H9 (cell line): ENCODE results near the gene HIBCH. TPM values are rescaled to one million over a fixed set of nuclear protein-coding genes. Genes with fewer than 3 reads are reported as not detected.

Experiments
- DNase-seq: peaks from one replicate; pipeline ENCODE4 v3.0.0-alpha.2; 2017
- H2AFZ ChIP-seq: one replicate; pipeline ENCODE4 v1.6.1; 2013; ENCODE audit warnings: mild to moderate bottlenecking, low read length, control low read depth, moderate library complexity
- H2AK5ac ChIP-seq: 2 replicates; pipeline ENCODE4 v1.6.1; 2013; ENCODE audit warnings: low read length, control low read depth, mixed read lengths; ENCODE audit not compliant: insufficient read length
- H2BK120ac ChIP-seq: one replicate; pipeline ENCODE4 v1.6.1; 2013; ENCODE audit warnings: low read depth, mild to moderate bottlenecking, low read length, control low read depth, inconsistent platforms; ENCODE audit not compliant: poor library complexity, severe bottlenecking
- H2BK12ac ChIP-seq: 2 replicates; pipeline ENCODE4 v1.6.1; 2013; ENCODE audit warnings: low read length, control low read depth, mixed read lengths, low read depth; ENCODE audit not compliant: insufficient read length
- H2BK15ac ChIP-seq: 2 replicates; pipeline ENCODE4 v1.6.1; 2013; ENCODE audit warnings: low read depth, low read length, control low read depth
- H2BK20ac ChIP-seq: one replicate; pipeline ENCODE4 v1.6.1; 2013; ENCODE audit warnings: low read depth, mild to moderate bottlenecking, low read length, control low read depth, inconsistent platforms; ENCODE audit not compliant: poor library complexity, severe bottlenecking
- H2BK5ac ChIP-seq: 2 replicates; pipeline ENCODE4 v1.6.1; 2013; ENCODE audit warnings: low read length, control low read depth, mixed read lengths; ENCODE audit not compliant: insufficient read length
- H3K14ac ChIP-seq: 2 replicates; pipeline ENCODE4 v1.6.1; 2013; ENCODE audit warnings: low read length, control low read depth; ENCODE audit not compliant: insufficient read depth
- H3K18ac ChIP-seq: 2 replicates; pipeline ENCODE4 v1.6.1; 2013; ENCODE audit warnings: low read depth, mild to moderate bottlenecking, mixed read lengths, low read length, control low read depth; ENCODE audit not compliant: insufficient read length
- H3K23ac ChIP-seq: 2 replicates; pipeline ENCODE4 v1.6.1; 2013; ENCODE audit warnings: low read length, control low read depth, mixed read lengths, low read depth; ENCODE audit not compliant: insufficient read length
- H3K23me2 ChIP-seq: 2 replicates; pipeline ENCODE4 v1.6.1; 2013; ENCODE audit warnings: low read depth, mild to moderate bottlenecking, mixed read lengths, low read length, control low read depth; ENCODE audit not compliant: insufficient read length, poor library complexity, severe bottlenecking
- H3K27ac ChIP-seq: 2 replicates; pipeline ENCODE4 v1.5.1; 2013; ENCODE audit warnings: low read length, control low read depth, mixed read lengths, low read depth; ENCODE audit not compliant: insufficient read length
- H3K27me3 ChIP-seq: 2 replicates; pipeline ENCODE4 v1.6.1; 2013; ENCODE audit warnings: low read length, control low read depth, inconsistent platforms; ENCODE audit not compliant: insufficient read depth
- H3K4ac ChIP-seq: 2 replicates; pipeline ENCODE4 v1.6.1; 2013; ENCODE audit warnings: low read depth, mild to moderate bottlenecking, control low read depth, inconsistent platforms, low read length, moderate library complexity
- H3K4me1 ChIP-seq: 2 replicates; pipeline ENCODE4 v1.6.1; 2013; ENCODE audit warnings: low read length, control low read depth, inconsistent platforms; ENCODE audit not compliant: insufficient read depth
- H3K4me2 ChIP-seq: 2 replicates; pipeline ENCODE4 v1.6.1; 2013; ENCODE audit warnings: low read length, control low read depth, mixed read lengths; ENCODE audit not compliant: insufficient read length, insufficient read depth
- H3K56ac ChIP-seq: 2 replicates; pipeline ENCODE4 v1.6.1; 2013; ENCODE audit warnings: low read depth, mild to moderate bottlenecking, mixed read lengths, low read length, control low read depth; ENCODE audit not compliant: insufficient read length
- H3K79me1 ChIP-seq: 2 replicates; pipeline ENCODE4 v1.6.1; 2013; ENCODE audit warnings: low read depth, mild to moderate bottlenecking, moderate library complexity, low read length, control low read depth, inconsistent platforms; ENCODE audit not compliant: insufficient read depth, poor library complexity, severe bottlenecking
- H3K79me2 ChIP-seq: 2 replicates; pipeline ENCODE4 v1.6.1; 2013; ENCODE audit warnings: low read length, control low read depth, inconsistent platforms; ENCODE audit not compliant: insufficient read depth
- H3K9ac ChIP-seq: 2 replicates; pipeline ENCODE4 v1.6.1; 2013; ENCODE audit warnings: low read length, control low read depth, mixed read lengths; ENCODE audit not compliant: insufficient read length; ENCODE audit errors: extremely low read depth
- H3K9me3 ChIP-seq: one replicate; pipeline ENCODE4 v1.6.1; 2013; ENCODE audit warnings: low read depth, low read length, inconsistent platforms; ENCODE audit not compliant: control insufficient read depth
- H3T11ph ChIP-seq: one replicate; pipeline ENCODE4 v1.6.1; 2013; ENCODE audit warnings: mild to moderate bottlenecking, low read length, control low read depth, inconsistent platforms
- H4K20me1 ChIP-seq: one replicate; pipeline ENCODE4 v1.6.1; 2013; ENCODE audit not compliant: control insufficient read depth, insufficient read length, insufficient read depth
- H4K5ac ChIP-seq: 2 replicates; pipeline ENCODE4 v1.6.1; 2013; ENCODE audit warnings: low read depth, mild to moderate bottlenecking, mixed read lengths, low read length, control low read depth; ENCODE audit not compliant: insufficient read length
- H4K8ac ChIP-seq: replicated peaks from 2 replicates; pipeline ENCODE4 v1.6.1; 2013; ENCODE audit warnings: low read length, control low read depth, mixed read lengths, low read depth; ENCODE audit not compliant: insufficient read length
- H4K91ac ChIP-seq: 2 replicates; pipeline ENCODE4 v1.6.1; 2013; ENCODE audit warnings: low read depth, mild to moderate bottlenecking, moderate library complexity, mixed read lengths, low read length, control low read depth; ENCODE audit not compliant: insufficient read length
- H3K27ac Mint-ChIP-seq, 3 experiments: 2 replicates in 2 of 3; 3 replicates in 1 of 3; pipeline ENCODE4 v1.8.0; 2020 to 2021; ENCODE audit warnings: mixed read lengths in 3 of 3, mild to moderate bottlenecking in 1 of 3, moderate library complexity in 1 of 3
- H3K27me3 Mint-ChIP-seq: 2 replicates; pipeline ENCODE4 v1.8.0; 2021; ENCODE audit warnings: low read depth, mild to moderate bottlenecking, moderate library complexity, mixed read lengths
- H3K36me3 Mint-ChIP-seq, 3 experiments: 2 replicates in 2 of 3; 3 replicates in 1 of 3; pipeline ENCODE4 v1.8.0; 2020 to 2021; ENCODE audit warnings: low read depth in 3 of 3, mixed read lengths in 3 of 3; ENCODE audit not compliant: insufficient read depth in 1 of 3
- H3K4me1 Mint-ChIP-seq, 2 experiments: 2 replicates each; pipeline ENCODE4 v1.8.0; 2020; ENCODE audit warnings: mixed read lengths in 2 of 2
- H3K4me3 Mint-ChIP-seq, 2 experiments: 2 replicates in 1 of 2; 3 replicates in 1 of 2; pipeline ENCODE4 v1.8.0; 2020 to 2021; ENCODE audit warnings: mild to moderate bottlenecking in 2 of 2, mixed read lengths in 2 of 2, moderate library complexity in 1 of 2
- H3K9me3 Mint-ChIP-seq, 2 experiments: 2 replicates in 1 of 2; 3 replicates in 1 of 2; pipeline ENCODE4 v1.8.0; 2020; ENCODE audit warnings: mild to moderate bottlenecking in 2 of 2, mixed read lengths in 2 of 2, moderate library complexity in 1 of 2
- CTCF ChIP-seq: fragments of 200-600 bp; sonication (generic); conservative IDR thresholded peaks from 3 replicates; pipeline ENCODE4 v1.8.0; 2021; ENCODE audit warnings: antibody characterized with exemption, mild to moderate bottlenecking
- WGBS: extraction: QIAGEN DNeasy Blood & Tissue Kit; methylation state at CpG from one replicate; pipeline ENCODE4 v1.1.7; 2013; ENCODE audit warnings: missing lambda C conversion rate, low lambda C conversion rate, mixed read lengths; ENCODE audit not compliant: insufficient read length; ENCODE audit errors: extremely low coverage; 5-methylcytosine and 5-hydroxymethylcytosine counted together
- total RNA-seq: library from RNA; stranded (reverse); gene quantifications from 2 replicates; pipeline ENCODE4 v1.2.1, GENCODE V29; 2021

HIBCH gene
- total RNA-seq, 1 experiment from 2014 or later = 28.0 TPM

GRCh38 chr2:190308031-190308430 is 11.6 kb downstream of the HIBCH start:
- DNase-seq = no peak
- Histone ChIP-seq H4K20me1 (no peaks in the 10 kb centered on the region), H4K8ac (no peak overlapping the region)

More at GRCh38 chr2:190308031-190308430, 11.6 kb downstream of the HIBCH start:
- H3K79me2 ChIP-seq = no peaks in the 10 kb centered on the region; the same call in 1 of the 2 replicates
- H2BK20ac ChIP-seq = no peak overlapping the region
- H4K91ac ChIP-seq = no peak overlapping the region
- no peak overlapping the region for H3K4ac ChIP-seq
- H3K79me1 ChIP-seq = peaks cover 3% of the 10 kb centered on the region
- H3K27me3 Mint-ChIP-seq = no peaks in the 10 kb centered on the region
- no peaks in the 10 kb centered on the region for H3K27me3 ChIP-seq
- no peak overlapping the region for H2AFZ ChIP-seq
- H3K9ac ChIP-seq = no peak overlapping the region
- H3K14ac ChIP-seq = no peak overlapping the region
- no peak overlapping the region for H3K4me3 Mint-ChIP-seq
- H3K27ac Mint-ChIP-seq = no peak overlapping the region
- H3K4me1 Mint-ChIP-seq = peaks cover 0 to 10% of the 10 kb centered on the region in 2 experiments; a peak in 2 of 4 replicates
- H3K36me3 Mint-ChIP-seq = peaks cover 9 to 18% (median 14%) of the 10 kb centered on the region in 3 experiments; a peak in 6 of 7 replicates
- no peak overlapping the region for H3K18ac ChIP-seq
- TF ChIP-seq CTCF = no peak
- no peak overlapping the region for H2BK5ac ChIP-seq
- no peak overlapping the region for H3K27ac ChIP-seq
- no peak overlapping the region for H2BK15ac ChIP-seq
- H2BK12ac ChIP-seq = no peak overlapping the region
- no peak overlapping the region for H2AK5ac ChIP-seq
- H3T11ph ChIP-seq = no peak overlapping the region
- no peak overlapping the region for H2BK120ac ChIP-seq
- no peak overlapping the region for H4K5ac ChIP-seq
- no peak overlapping the region for H3K23ac ChIP-seq
- no CpG with 5 or more reads among the region's 1 CpG for WGBS
- H3K23me2 ChIP-seq = no peaks in the 10 kb centered on the region
- H3K9me3 ChIP-seq = no peaks in the 10 kb centered on the region
- no peak overlapping the region for H3K56ac ChIP-seq
- H3K4me2 ChIP-seq = no peak overlapping the region
- H3K4me1 ChIP-seq = no peaks in the 10 kb centered on the region
- H3K9me3 Mint-ChIP-seq = no peaks in the 10 kb centered on the region
